GM18951 (cell line): ENCODE data around the gene VWA1.
"Not testable (repeated sequence)": the region's sequence is repeated elsewhere in the genome, so short reads cannot be mapped to it uniquely, and the experiment has no call there.

Experiments used
- POLR2A ChIP-seq: IDR thresholded peaks from 4 replicates; pipeline ENCODE4 v1.6.1; 2011; ENCODE audit warnings: mild to moderate bottlenecking; ENCODE audit not compliant: insufficient read length, insufficient read depth; ENCODE audit errors: extremely low read depth
- in situ Hi-C: fragments of 300-500 bp; cut with MboI; formaldehyde crosslinking; loops from one replicate; pipeline ENCODE4 v1.12.0; 2022; ENCODE audit warnings: low sequenced_read_pairs, mixed read lengths, inconsistent platforms; ENCODE audit not compliant: unreplicated experiment

Gene VWA1

GRCh38 chr1:1399872-1400575 is 35.5 kb upstream of the VWA1 start:
- in situ Hi-C loops, result no loop called here

GRCh38 chr1:1400576-1401456 is 34.7 kb upstream of the VWA1 start:
- no peak for TF ChIP-seq POLR2A
- in situ Hi-C loops, result no loop called here

More at GRCh38 chr1:1399872-1400575, 35.5 kb upstream of the VWA1 start:
- peak; percentile 35 for TF ChIP-seq POLR2A

GRCh38 chr1:1401457-1402010 is 34.0 kb upstream of the VWA1 start:
- in situ Hi-C loops, result no loop called here
- TF ChIP-seq POLR2A, result peak; percentile 28

GRCh38 chr1:1402072-1402900 is 33.2 kb upstream of the VWA1 start:
- in situ Hi-C loops, result no loop called here

GRCh38 chr1:1402901-1403392 is 32.5 kb upstream of the VWA1 start:
- in situ Hi-C loops, result not testable (repeated sequence)

More at GRCh38 chr1:1402072-1402900, 33.2 kb upstream of the VWA1 start:
- TF ChIP-seq POLR2A, result peak; percentile 19

- TF ChIP-seq POLR2A, result no peak
- in situ Hi-C loops, result no loop called here
Measured at GRCh38 chr1:1403653-1404052, 31.8 kb upstream of the VWA1 start.

- no peak for TF ChIP-seq POLR2A
- in situ Hi-C loops, result no loop called here
Measured at GRCh38 chr1:1406101-1406820, 29.2 kb upstream of the VWA1 start.

- TF ChIP-seq POLR2A, result peak; percentile 91
- in situ Hi-C loops, result no loop called here
Measured at GRCh38 chr1:1406821-1407635, 28.5 kb upstream of the VWA1 start, which contains the start of gene MRPL20. Gene MRPL20 (minus strand): TSS chr1:1407293. CDS start chr1:1407217, 76 bp downstream.

GRCh38 chr1:1407636-1408318 is 27.7 kb upstream of the VWA1 start:
- TF ChIP-seq POLR2A, result no peak
- in situ Hi-C loops, result no loop called here

- in situ Hi-C loops, result not testable (repeated sequence)
Measured at GRCh38 chr1:1410238-1410637, 25.3 kb upstream of the VWA1 start.

- in situ Hi-C loops, result no loop called here
- no peak for TF ChIP-seq POLR2A
Measured at GRCh38 chr1:1411626-1412025, 23.9 kb upstream of the VWA1 start.

- in situ Hi-C loops, result not testable (repeated sequence)
Measured at GRCh38 chr1:1412311-1412902, 23.1 kb upstream of the VWA1 start.
